ENCODE results near the gene SLC26A2.

GRCh38 chr5:150013931-150014330 is 53.4 kb downstream of the SLC26A2 start:
- TF ChIP-seq EZH2 (IDR thresholded peaks at IDR 0.05; ENCODE audit: insufficient read depth, poor library complexity, severe bottlenecking) (no peak), EZH2phosphoT487 (IDR thresholded peaks at IDR 0.05; ENCODE audit: insufficient read depth, low read depth) (no peak)

Data from GM23248 (cell line).